DND-41 (cell line): Measurements from ENCODE around the gene MTF1.

ENCODE experiments used
- CTCF ChIP-seq: IDR thresholded peaks from 2 replicates; pipeline ENCODE4 v1.5.1; 2012; ENCODE audit warnings: borderline replicate concordance, low read length, moderate library complexity, mild to moderate bottlenecking; ENCODE audit not compliant: poor library complexity, severe bottlenecking; ENCODE audit errors: extremely low read depth
- EZH2 ChIP-seq: IDR thresholded peaks from 3 replicates; pipeline ENCODE4 v1.6.1; 2012; ENCODE audit warnings: borderline replicate concordance, low read depth, mild to moderate bottlenecking, moderate library complexity, low read length, inconsistent platforms; ENCODE audit not compliant: severe bottlenecking

- TF ChIP-seq CTCF, result no peak
- TF ChIP-seq EZH2, result no peak
Observed at GRCh38 chr1:37828410-37829074, 30.9 kb downstream of the MTF1 start.
